ENCODE data around the gene MED16.

DNA sequence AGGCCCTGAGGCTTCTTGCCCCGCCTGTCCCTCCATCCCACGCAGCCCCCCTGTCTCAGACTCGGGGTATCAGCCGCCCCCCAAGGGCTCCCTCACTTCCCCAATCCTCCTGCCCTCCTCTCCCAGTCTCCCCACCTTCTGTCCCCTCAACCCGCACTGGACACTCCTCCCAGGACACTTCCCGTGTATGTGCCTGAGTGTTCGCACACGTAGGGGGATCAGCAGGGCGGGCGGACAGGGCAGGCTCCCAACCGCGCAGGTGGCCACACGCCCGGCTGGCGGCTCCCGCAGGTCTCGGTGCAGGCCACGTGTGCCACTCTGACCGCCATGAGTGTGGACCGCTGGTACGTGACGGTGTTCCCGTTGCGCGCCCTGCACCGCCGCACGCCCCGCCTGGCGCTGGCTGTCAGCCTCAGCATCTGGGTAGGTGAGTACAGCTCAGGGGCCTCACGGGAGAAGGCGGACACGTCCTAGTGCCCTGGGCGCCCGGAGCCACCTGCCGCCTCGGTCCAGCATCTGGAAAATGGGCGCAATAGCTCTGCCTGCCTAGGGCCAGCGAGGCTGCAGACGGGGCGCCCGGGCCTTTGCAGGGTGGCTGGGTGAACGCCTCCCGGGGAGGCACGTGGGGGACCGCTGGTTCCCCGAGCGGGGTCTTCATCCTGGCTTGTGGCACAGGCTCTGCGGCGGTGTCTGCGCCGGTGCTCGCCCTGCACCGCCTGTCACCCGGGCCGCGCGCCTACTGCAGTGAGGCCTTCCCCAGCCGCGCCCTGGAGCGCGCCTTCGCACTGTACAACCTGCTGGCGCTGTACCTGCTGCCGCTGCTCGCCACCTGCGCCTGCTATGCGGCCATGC lies 26.4 kb upstream of the MED16 start:
- TF ChIP-seq POLR2A (IDR thresholded peaks at IDR 0.05) (no peak), EP300 (IDR thresholded peaks at IDR 0.05; ENCODE audit: low read depth) (no peak), POLR2AphosphoS5 (IDR thresholded peaks at IDR 0.05) (no peak)
- TF ChIP-seq, protein P1, sequence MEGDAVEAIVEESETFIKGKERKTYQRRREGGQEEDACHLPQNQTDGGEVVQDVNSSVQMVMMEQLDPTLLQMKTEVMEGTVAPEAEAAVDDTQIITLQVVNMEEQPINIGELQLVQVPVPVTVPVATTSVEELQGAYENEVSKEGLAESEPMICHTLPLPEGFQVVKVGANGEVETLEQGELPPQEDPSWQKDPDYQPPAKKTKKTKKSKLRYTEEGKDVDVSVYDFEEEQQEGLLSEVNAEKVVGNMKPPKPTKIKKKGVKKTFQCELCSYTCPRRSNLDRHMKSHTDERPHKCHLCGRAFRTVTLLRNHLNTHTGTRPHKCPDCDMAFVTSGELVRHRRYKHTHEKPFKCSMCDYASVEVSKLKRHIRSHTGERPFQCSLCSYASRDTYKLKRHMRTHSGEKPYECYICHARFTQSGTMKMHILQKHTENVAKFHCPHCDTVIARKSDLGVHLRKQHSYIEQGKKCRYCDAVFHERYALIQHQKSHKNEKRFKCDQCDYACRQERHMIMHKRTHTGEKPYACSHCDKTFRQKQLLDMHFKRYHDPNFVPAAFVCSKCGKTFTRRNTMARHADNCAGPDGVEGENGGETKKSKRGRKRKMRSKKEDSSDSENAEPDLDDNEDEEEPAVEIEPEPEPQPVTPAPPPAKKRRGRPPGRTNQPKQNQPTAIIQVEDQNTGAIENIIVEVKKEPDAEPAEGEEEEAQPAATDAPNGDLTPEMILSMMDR (IDR thresholded peaks at IDR 0.05), result no peak

All from transverse colon (tissue), 4 donors.